Fibroblast of skin of right quadriceps (primary cell): ENCODE results near the gene ABCA6.
A peak's percentile ranks its signal among the peaks of the same experiment; 100 is the strongest.
"Not testable (repeated sequence)": the region's sequence is repeated elsewhere in the genome, so short reads cannot be mapped to it uniquely, and the experiment has no call there.

ENCODE experiments used
- DNase-seq: peaks from one replicate; pipeline ENCODE4 v3.0.0-alpha.2; 2013

The ABCA6 gene

DNA sequence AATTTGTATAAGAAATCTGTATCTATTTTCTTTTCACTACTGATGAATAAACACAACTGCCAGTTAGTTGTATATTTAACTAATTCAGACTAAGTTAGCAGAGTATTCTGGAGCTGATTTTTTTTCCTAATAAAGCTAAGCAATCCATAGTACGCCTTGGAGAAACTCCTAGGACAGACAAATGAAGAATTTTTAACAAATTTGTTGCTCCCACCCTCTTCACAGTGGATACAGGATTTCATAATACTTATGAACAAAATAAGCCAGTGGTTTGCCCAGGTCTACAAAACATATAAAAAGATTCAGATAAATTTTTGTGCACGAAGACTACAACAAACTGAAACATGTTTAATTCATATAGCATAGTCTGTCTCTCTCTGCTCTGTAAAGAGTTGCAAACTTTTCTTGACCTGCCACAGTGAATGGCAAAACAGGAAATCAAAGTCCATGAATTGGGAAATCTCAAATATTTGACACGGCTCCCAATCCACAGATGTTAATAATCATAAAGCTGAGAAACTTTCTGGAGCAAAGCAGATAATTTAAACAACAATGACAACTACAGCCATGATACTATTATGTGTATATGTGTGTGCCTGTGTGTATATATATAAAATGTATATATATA, 594 bp upstream of the ABCA6 start:
- peak; percentile 81 for DNase-seq

DNA sequence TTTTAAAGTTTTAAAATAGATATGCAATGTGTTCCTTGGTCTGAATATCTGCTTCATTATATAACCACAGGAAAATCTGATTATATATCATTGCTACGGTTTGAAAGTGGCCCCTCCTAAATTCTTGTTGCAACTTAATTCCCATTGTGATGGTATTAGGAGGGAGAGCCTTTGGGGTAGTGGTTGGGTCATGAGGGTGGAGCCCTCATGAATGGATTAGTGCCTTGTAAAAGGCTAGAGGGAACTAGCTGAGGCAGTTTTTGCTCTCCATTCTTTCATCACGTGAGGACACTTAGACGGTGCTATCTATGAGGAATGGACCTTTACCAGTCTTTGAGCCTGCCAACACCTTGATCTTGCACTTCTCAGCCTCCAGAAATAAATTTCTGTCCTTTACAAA, 7.6 kb downstream of the ABCA6 start:
- no peak for DNase-seq

DNA sequence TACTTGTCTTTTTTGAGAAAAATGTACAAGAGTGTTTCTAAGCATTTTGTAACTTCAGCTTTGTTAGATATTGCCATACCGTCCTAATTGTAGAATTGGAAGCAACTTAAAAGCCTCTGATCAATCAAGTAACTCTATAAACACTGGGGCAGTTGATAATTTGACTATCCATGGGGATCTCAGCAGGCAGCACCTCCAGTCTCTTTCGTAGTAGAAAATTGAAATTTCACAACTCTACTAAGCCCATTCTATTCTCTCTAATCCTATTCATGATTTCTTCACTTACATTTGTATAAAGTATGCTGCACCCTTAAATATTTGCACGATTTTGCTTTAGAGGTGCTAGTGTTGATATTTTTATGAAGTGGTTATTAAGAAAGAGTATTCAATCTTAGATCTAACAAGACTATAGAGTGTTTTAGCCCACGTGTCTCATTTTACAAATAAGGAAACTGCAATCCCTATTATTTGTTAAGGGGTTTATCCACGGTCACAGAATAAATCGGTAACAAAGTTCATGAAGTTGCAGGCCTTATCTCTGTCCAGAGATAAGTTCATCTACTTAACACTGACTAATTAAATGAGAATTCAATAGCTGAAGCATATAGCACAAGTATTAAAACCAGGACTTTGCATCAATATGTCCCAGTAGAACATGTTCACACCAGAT, 10.9 kb downstream of the ABCA6 start:
- no peak for DNase-seq

DNA sequence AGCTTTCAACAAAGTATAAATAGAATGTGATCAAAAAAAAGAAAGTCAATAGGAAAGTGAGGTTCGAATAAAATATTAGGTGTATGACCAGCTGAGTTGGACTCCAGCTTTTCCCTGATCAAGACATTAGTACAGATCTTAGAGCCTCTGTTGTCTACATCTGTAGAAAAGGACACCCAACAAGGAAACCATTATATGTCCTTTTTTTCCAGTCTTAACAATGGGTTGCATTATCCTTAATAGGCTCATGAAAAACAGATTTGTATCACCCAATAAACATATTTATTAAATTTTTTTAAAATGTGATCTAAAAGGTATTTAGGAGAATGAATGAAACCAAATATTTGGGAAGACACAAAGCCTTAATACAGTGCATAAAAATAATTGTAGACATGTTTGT, 18.1 kb downstream of the ABCA6 start:
- no peak for DNase-seq

DNA sequence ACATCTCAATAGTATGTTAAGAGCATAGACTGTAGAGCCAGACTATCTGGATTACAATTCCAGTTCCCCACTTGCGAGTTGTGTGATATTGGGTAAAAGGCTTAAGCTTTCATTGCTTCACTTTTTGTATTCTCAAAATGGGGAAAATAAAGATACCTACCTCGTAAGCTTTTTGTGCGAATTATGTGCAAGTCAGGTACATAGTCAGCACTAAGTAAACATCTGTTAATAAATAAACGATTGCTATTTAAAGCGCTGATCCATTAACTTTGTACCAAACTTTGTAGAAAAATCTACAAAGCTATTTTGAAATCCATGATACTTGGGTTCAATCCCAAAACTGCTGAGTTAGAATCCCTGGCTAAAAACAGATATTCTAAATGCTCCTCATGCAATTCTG, 19.6 kb downstream of the ABCA6 start:
- no peak for DNase-seq

DNA sequence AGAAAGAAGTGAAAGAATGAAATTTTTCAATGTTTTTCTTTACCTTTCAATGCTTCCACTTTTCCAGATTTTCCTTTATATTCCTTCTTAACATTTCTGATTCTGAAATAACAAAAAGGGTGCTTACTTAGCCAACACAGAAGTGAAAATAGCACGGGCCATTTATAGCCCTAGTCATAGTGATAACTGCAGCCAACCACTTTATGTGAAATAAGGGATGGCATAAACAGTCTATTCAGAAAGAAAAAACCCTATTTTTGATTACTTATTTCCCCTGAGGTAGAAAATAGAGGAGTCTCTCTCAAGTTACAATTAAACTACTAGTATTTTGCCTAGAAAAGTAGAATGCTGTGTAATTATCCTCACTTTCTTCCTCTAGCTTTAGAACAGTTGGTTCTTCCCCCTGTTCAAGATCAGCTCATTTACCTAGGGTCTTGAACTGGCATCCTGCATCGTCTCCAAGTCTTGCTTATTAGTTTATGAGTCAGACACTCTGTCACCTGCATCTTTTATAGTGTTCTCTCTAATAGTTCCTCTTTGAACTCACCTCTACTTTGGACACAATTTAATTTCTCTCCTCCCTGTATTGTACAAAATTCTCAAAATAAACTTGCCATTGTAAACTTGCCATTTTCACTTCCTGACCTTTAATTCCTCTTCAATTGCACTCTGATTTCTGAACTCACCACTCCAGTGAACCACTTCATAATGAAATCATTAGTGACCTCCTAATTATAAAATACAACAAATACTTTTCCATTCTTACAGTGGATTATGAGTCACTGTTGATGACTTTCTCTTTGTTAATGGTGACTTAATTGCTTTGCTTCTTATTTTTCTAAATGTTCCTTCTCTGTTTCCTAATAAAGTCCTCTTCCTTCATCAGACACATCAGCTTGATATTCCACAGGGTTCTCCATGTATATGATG, 23.6 kb downstream of the ABCA6 start:
- DNase-seq: no peak

DNA sequence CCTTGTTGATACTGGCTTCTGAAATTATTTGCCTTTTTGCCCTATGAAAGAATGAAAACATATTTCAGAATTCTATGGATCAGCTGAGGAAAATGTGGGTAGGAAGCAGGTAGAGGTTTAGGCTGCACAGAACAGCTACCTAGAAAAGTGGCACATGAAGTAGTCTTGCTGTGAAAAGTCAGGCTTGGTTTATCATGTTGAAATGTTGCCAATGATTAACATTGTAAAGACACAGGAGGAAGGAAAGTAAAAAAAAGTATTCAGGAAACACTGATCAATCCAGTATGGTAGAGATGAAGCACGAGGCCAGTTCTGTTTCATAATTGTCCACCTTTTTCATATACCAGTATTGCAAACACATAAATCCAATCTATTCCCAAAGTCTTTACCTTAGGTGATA, 29.9 kb downstream of the ABCA6 start:
- no peak for DNase-seq

DNA sequence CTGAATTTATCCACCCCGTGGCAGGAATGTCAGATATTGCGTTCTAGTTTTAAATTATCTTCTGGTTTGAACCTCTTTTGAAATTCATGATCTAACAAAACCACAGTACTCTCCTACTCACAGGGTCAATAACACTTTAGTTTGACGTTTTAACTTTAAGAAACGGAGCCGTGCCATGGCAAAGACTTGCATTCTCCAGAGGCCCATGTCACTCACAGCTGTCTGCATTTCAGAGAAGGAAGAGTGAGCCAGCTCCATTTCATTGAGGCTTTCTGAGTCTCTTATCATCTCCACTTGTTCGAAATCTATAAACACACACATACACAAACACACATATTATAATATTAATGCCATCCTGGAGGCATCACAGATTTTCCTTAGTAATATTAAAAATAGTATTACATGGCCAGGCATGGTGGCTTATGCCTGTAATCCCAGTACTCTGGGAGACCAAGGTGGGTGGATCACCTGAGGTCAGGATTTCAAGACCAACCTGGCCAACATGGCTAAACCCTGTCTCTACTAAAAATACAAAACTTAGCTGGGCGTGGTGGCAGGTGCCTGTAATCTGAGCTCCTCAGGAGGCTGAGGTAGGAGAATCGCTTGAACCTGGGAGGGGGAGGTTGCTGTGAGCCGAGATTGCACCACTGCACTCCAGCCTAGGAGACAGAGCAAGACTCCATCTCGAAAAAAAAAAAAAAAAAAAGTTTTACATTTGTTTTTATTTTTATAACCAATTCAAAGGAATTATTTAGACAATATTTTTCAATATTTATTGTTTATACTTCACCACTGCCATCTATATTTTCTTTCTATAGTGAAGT, 35.6 kb downstream of the ABCA6 start:
- no peak for DNase-seq

DNA sequence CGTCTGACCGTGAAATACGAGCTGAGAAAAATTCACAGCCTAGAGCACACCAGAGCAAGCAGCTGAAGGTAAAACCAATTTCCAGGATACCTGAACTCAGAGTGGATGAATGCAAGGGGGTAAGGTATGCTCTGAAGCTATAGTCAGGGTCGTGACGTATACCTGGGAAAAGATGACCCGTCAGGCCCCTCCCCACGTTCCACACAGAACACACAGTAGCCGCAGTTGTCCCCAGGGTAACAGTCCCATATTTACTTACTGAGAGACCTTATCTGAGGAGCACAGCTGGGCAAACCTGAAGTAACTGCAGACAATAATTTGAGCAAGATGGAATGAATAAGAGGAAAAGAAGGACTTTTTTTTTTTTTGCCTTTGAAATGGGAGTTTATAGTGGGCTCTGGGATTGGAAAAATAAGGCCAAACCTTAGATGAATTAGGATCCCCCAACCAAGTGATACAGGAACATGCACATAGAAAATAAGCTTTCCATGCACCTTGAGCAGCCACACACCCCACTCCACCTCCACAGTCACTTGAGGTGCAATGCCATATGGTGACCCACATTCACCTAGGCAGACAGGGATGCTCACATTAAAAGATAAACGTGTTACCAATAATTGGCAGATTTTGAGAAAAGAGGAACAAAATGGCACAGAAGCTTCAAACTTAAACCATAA, 38.0 kb downstream of the ABCA6 start:
- DNase-seq: no peak

DNA sequence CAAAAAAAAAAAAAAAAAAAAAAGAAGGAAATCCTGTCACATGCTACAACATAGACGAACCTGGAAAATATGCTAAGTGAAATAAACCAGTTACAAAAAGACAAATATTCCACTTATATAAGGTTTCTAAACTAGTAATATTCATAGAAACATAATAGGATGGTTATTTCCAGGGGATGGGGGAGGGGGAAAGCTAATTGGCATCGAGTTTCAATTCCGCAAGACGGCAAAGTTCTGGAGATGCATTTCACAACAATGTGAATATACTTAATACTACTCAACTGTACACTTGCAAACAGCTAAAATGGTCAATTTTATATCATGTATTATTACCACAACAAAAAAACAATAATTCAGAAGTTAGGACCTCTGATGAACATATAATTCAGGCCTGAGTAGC, 43.1 kb downstream of the ABCA6 start:
- no peak for DNase-seq

DNA sequence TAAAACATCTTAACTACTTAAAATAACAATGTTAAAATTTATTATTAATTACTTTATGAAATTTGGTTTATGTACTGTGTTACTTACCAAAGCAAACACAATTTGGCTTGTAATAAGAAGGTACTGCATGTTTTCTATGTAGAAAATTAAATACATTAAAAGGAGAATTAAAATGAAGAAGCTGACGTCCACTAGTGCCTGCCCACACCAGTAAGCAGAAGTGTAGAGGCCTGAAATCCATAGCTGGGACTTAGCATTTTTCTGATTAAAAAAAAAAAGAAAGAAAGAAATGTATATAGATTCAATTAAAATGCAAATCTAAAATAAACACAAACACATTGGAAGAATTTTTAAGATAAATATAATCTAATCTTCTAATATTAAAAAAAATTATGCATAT, 45.2 kb downstream of the ABCA6 start:
- no peak for DNase-seq

DNA sequence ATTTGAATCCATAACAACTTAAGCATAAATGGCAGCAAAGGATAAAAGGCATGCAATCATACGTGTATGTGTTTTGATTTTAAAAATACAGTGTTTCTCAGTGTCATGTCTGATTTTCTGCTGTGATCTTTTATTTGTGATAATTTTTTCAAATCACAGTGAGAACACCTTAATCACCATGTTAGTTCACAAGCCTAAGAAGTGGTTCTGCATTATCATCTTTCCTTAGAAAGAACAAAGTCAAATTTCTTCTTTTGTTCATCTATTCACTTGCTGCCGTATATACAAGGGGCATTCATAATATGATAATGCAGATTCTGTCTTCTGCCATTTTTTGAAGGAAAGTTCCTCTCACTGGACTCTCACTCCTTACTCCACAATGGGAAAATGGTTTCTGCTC, 47.7 kb downstream of the ABCA6 start:
- no peak for DNase-seq

DNA sequence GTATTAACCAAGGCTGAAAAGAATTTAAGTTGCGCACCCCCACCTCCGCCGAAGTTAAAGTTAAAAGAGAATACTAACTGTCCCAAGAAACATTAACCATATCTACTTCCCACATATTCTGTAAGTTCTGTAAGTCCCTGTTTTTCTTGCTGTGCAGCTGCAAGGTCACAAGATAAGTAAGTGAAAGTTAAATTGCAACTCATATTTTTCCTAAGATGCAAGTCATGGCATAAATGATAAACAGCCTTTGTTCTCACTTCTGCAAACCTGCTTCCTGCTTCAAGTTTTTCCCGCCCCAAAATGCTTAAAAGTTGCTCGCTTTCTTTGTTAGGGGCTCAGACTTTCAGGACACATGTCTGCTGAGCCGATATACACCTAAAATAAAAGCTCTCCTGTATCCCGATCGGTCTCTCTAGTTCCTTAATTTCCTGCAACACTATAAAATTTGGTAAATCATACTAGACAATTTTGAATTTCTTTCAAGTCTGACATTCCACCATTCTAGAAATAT, 48.4 kb downstream of the ABCA6 start:
- no peak for DNase-seq

DNA sequence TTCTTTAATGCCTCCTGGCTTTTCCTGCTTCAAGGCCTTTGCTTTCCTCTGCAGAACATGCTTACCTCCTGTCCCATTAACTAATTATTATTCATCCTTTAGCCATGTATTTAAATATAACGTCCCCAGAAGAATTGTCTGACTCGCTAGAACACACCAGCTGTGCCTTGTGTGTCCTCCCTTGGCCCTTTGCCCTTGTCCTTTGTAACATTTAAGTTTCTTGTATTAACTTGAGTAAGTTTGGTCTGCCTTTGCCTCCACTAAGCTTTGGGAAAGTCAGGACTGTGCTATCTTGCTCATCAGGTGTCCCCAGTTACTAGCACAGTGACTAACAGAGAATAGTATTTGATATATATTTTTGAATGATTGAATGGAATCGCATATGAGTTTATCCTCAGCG, 51.3 kb downstream of the ABCA6 start:
- no peak for DNase-seq

DNA sequence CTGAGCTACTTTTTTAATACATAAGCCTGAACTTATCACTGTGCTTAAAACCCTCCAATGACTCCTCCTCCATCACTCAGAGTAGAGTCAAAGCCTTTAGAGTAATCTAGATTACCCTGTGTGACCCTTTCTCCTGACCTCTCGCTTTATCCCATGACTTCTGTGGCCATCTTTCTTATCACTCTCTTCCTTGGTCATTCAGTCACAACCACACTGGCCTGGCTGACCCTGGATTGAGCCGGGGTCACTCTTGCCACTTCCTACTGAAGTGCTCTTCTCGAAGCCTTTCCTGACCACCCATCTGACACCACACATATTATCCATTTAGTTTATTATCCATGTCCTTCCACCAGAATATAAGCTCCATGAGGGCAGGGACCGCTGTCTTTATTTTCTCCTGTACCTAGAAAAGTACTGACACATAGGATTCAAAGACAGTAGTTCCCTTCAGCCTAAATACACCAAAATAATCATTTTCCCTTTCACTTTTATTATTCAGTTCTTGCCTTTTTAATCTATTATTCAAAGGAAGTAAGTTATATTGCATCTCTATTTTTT, 53.0 kb downstream of the ABCA6 start:
- no peak for DNase-seq

DNA sequence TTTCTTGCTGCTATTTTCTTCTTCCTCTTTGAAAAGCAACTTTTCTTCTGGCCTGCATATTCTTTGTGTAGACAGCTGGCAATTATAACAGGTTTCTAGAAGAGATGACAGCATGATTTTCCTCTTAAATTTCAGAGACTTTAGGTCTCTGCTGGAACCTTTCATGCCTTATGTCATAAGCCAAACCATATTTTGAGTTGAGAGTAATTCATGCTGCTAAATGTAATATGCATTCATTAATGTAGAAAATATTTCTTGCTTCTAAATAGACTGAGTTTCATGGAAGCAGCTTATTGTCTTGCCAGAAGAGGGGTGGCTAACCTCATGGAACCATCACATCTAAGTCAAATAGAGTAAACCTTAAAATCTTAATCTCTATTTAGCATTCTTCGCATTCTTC, 55.1 kb downstream of the ABCA6 start:
- no peak for DNase-seq

DNA sequence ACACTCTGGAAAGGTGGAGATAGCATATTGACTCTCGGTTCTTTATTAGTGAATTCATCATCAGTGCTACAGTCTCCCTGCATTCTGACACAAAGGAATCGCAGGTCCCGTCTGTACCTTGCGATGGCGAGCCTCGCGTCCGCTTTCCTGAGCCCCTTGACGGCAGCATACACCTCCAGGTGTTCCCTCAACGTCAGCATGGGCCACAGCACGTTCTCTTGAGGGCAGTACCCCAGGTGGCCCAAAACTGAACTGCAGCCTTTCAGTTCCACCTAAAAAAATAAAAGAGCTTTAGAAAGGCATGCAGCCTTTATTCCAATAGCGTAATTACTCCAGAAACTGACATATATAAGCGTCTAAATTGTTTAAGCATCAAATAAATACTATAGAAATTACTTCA, 56.8 kb downstream of the ABCA6 start:
- no peak for DNase-seq

DNA sequence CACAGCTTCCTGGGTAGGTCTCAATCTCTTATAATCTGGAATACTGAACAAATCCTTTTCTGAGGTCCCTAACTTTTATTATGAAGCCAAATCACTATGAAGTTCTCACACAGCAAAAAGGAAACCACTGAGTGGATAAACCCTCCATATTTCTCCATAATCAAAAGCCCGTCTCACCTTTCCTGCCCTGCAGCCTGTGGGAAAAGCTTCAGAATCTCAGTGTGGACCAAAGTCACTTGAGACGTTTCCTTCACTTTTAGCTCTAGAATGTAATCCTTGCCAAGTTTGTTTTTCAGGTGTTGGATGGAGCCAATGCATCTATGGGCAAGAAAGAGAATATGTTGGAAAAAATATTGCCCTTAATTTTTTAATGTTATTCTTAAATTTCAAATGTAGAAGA, 59.0 kb downstream of the ABCA6 start:
- no peak for DNase-seq

DNA sequence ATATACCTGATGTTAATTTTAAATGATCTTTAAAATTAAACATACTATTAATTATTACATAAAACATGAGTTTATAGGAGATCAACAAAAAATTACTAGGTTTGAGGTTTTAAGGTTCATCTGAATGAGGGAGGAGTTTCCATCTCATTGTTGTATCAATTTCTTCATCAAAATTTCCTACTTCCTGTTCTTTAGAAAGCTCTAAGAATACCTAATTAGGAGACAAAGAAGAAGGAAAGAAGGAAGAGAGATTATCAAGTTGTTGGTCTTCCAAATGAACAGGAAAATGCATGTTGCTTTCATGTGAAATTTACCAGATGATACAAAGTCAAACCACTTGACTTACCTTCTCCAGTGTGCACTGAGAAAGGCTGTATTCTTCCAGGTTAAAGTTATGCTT, 62.8 kb downstream of the ABCA6 start:
- no peak for DNase-seq

DNA sequence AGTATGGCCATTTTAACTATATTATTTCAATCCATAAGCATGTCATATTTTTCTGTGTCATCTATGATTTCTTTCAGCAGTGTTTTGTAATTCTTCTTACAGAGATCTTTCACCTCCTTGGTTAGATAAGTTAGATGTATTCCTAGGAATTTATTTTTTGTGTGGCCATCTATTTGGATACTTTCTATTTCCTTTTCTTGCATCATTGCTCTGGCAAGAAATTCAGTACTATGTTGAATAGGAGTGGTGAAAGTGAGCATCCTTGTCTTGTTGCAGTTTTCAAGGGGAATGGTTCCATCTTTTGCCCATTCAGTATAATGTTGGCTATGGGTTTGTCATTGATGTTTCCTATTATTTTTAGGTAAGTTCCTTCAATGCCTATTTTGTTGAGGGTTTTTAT, 65.9 kb downstream of the ABCA6 start:
- no peak for DNase-seq

DNA sequence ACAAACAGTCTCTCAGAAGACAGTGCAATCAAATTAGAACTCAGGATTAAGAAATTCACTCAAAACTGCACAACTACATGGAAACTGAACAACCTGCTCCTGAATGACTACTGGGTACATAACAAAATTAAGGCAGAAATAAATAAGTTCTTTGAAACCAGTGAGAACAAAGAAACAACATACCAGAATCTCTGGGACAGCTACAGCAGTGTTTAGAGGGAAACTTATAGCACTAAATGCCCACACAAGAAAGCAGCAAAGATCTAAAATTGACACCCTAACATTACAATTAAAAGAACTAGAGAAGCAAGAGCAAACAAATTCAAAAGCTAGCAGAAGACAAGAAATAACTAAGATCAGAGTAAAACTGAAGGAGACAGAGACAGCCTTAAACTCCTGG, 68.3 kb downstream of the ABCA6 start:
- DNase-seq: not testable (repeated sequence)

DNA sequence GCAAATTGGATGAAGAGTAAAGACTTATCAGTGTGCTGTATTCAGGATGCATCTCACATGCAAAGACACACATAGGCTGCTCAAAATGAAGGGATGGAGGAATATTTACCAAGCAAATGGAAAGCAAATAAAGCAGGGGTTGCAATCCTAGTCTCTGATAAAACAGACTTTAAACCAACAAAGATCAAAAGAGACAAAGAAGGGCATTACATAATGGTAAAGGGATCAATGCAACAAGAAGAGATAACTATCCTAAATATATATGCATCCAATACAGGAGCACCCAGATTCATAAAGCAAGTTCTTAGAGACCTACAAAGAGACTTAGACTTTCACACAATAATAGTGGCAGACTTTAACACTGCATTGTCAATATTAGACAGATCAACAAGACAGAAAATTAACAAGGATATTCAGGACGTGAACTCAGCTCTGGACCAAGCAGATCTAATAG, 68.9 kb downstream of the ABCA6 start:
- not testable (repeated sequence) for DNase-seq
